Loucy (cell line): ENCODE data around the gene TOX3.

Experiments used
- H2AFZ ChIP-seq: fragments of 200-600 bp; sonication (generic); 2 replicates; pipeline ENCODE4 v1.6.0; 2016; ENCODE audit warnings: antibody characterized with exemption, mild to moderate bottlenecking, low read length, moderate library complexity
- H3F3A ChIP-seq: fragments of 200-600 bp; 2 replicates; pipeline ENCODE4 v1.6.0; 2016; ENCODE audit warnings: antibody characterized with exemption, low read depth, mild to moderate bottlenecking
- H3K27me3 ChIP-seq: fragments of 200-600 bp; sonication (generic); 2 replicates; pipeline ENCODE4 v1.6.1; 2014; ENCODE audit warnings: low read length, mild to moderate bottlenecking; ENCODE audit not compliant: insufficient read depth, poor library complexity, severe bottlenecking
- H3K36me3 ChIP-seq: fragments of 200-600 bp; sonication (generic); 2 replicates; pipeline ENCODE4 v1.6.1; 2016; ENCODE audit warnings: low read length; ENCODE audit not compliant: insufficient read depth
- H3K4me1 ChIP-seq: fragments of 200-600 bp; sonication (generic); 2 replicates; pipeline ENCODE4 v1.5.1; 2014; ENCODE audit warnings: low read length, mild to moderate bottlenecking; ENCODE audit not compliant: insufficient read depth, poor library complexity, severe bottlenecking
- H3K4me2 ChIP-seq: fragments of 200-600 bp; sonication (generic); 2 replicates; pipeline ENCODE4 v1.6.0; 2014; ENCODE audit warnings: antibody characterized with exemption, low read length, low read depth, mild to moderate bottlenecking; ENCODE audit not compliant: poor library complexity, severe bottlenecking
- H3K4me3 ChIP-seq: fragments of 200-600 bp; sonication (generic); 2 replicates; pipeline ENCODE4 v1.5.1; 2014; ENCODE audit warnings: low read length, mild to moderate bottlenecking, mixed read lengths; ENCODE audit not compliant: poor library complexity, severe bottlenecking
- H3K79me2 ChIP-seq: fragments of 200-600 bp; sonication (generic); 2 replicates; pipeline ENCODE4 v1.6.1; 2014; ENCODE audit warnings: low read length; ENCODE audit not compliant: insufficient read depth
- H3K9ac ChIP-seq: fragments of 200-600 bp; sonication (generic); 2 replicates; pipeline ENCODE4 v1.6.0; 2014; ENCODE audit warnings: mild to moderate bottlenecking, low read depth, low read length, moderate library complexity; ENCODE audit not compliant: poor library complexity, severe bottlenecking
- H3K9me2 ChIP-seq: fragments of 200-600 bp; sonication (generic); replicated peaks from 2 replicates; pipeline ENCODE4 v1.6.1; 2016; ENCODE audit warnings: low read depth, low read length, mixed read lengths
- H3K9me3 ChIP-seq: fragments of 200-600 bp; sonication (generic); 2 replicates; pipeline ENCODE4 v1.6.1; 2014; ENCODE audit warnings: mild to moderate bottlenecking, antibody characterized with exemption, low read length, low read depth; ENCODE audit not compliant: insufficient read depth
- H4K20me1 ChIP-seq: fragments of 200-600 bp; sonication (generic); 2 replicates; pipeline ENCODE4 v1.6.0; 2014; ENCODE audit warnings: antibody characterized with exemption, low read length, mild to moderate bottlenecking; ENCODE audit not compliant: insufficient read depth, poor library complexity, severe bottlenecking
- EZH2phosphoT487 ChIP-seq: fragments of 200-600 bp; IDR thresholded peaks from 2 replicates; pipeline ENCODE4 v1.6.1; 2018; ENCODE audit warnings: antibody characterized with exemption, mild to moderate bottlenecking, moderate library complexity, borderline replicate concordance
- TF ChIP-seq, protein P1 (sequence below): fragments of 200-600 bp; sonication (generic); conservative IDR thresholded peaks from 2 replicates; pipeline ENCODE4 v1.5.1; 2014; ENCODE audit warnings: mild to moderate bottlenecking, antibody characterized with exemption, low read length

The TOX3 gene

DNA sequence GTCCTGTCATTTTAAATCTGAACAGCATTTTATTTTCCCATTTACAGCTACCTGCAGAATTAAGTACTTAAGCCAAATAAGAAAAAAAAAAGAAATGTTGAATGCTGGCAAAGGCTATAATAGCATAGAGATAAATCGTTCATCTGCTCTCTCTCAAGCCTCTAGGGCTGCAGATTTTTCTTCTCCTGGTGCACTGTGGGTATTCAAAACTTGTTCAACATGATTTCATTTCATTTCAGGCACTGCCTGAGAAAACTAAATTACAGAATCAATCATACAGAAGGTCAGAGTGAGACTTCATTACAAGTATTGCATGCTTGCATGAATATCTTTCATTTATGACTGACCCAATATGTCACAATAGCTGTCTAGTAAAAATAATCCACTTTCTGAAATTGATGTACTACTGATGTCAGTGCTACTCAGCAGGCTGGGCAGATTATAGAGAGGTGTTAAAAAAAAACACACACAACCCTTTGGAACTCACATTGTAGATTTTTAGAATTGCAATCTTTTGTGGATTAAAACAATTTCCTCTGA, 86.2 kb downstream of the TOX3 start:
- Histone ChIP-seq H4K20me1 (no peaks in the 10 kb centered on the region), H3K27me3 (no peaks in the 10 kb centered on the region), H3K4me1 (no peaks in the 10 kb centered on the region), H3K79me2 (no peaks in the 10 kb centered on the region), H3K4me3 (no peak overlapping the region), H3K4me2 (no peak overlapping the region), H3F3A (no peaks in the 10 kb centered on the region), H3K9me3 (no peaks in the 10 kb centered on the region), H3K9ac (no peak overlapping the region), H3K36me3 (no peaks in the 10 kb centered on the region), H3K9me2 (no peaks in the 10 kb centered on the region), H2AFZ (no peak overlapping the region)
- TF ChIP-seq EZH2phosphoT487: no peak
- TF ChIP-seq, protein P1, sequence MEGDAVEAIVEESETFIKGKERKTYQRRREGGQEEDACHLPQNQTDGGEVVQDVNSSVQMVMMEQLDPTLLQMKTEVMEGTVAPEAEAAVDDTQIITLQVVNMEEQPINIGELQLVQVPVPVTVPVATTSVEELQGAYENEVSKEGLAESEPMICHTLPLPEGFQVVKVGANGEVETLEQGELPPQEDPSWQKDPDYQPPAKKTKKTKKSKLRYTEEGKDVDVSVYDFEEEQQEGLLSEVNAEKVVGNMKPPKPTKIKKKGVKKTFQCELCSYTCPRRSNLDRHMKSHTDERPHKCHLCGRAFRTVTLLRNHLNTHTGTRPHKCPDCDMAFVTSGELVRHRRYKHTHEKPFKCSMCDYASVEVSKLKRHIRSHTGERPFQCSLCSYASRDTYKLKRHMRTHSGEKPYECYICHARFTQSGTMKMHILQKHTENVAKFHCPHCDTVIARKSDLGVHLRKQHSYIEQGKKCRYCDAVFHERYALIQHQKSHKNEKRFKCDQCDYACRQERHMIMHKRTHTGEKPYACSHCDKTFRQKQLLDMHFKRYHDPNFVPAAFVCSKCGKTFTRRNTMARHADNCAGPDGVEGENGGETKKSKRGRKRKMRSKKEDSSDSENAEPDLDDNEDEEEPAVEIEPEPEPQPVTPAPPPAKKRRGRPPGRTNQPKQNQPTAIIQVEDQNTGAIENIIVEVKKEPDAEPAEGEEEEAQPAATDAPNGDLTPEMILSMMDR: no peak

DNA sequence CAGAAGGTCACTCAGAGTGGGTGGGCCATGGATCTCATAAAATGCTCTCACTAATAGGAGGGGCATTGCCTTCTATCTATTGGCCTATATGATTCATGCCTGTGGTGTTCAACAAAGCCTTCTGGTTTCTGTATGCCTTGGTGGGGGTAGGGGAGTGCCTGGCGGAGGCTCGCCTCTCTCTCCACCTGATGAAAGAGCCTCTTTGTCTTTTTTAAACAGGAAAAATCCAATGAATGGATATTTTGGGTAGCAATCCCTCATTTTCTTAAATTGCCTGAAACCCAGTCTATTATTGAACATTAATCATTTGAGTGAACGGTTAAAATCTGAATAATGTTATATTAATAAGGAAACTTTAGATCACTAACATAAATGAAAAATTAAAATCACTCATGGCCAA, 90.6 kb downstream of the TOX3 start:
- Histone ChIP-seq H3K4me2 (no peak overlapping the region), H3K4me3 (no peak overlapping the region), H3K4me1 (no peaks in the 10 kb centered on the region), H3K9me3 (no peaks in the 10 kb centered on the region), H3K9me2 (no peaks in the 10 kb centered on the region), H3K9ac (no peak overlapping the region), H2AFZ (no peak overlapping the region), H3F3A (no peaks in the 10 kb centered on the region), H4K20me1 (no peaks in the 10 kb centered on the region), H3K27me3 (no peaks in the 10 kb centered on the region), H3K36me3 (no peaks in the 10 kb centered on the region), H3K79me2 (no peaks in the 10 kb centered on the region)
- TF ChIP-seq EZH2phosphoT487: no peak

DNA sequence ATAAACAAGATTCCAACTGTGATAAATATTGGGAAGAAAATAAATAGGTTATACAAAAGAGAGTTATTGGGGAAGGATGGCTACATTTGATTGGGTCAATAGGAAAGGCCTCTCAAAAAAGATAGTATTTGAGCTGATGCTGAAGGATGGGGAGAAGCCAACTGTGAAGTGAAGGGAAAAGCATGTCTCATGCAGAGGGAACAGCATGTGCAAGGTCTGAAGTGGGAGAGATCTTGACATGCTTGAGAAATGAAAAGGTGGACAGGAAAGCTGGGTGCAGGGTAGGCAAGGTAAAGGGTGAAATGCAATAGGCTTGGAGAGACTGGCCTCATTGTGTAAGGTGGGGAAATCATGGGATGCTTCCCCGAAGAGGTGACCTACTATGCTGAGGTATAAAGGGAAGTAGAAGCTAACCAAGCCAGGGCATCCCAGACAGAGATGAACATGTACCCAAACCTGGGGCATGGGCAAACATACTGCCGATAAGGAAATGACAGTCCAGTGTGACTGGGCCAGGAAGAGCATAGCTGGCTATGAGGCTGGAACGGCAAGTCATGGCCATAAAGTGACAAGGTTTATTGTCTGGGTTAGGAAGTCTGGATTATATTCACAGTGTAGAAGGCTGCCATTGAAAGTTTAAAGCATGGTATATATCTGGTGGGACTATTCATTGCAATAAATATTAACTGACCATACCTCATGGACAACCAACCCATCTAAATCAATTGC, 91.2 kb downstream of the TOX3 start:
- H3K4me2 ChIP-seq: no peak overlapping the region
- no peaks in the 10 kb centered on the region for H3K27me3 ChIP-seq
- H3K4me1 ChIP-seq: no peaks in the 10 kb centered on the region
- H3F3A ChIP-seq: no peaks in the 10 kb centered on the region
- TF ChIP-seq, protein P1: no peak
- no peak for TF ChIP-seq EZH2phosphoT487
- H4K20me1 ChIP-seq: no peaks in the 10 kb centered on the region
- no peaks in the 10 kb centered on the region for H3K79me2 ChIP-seq
- no peak overlapping the region for H2AFZ ChIP-seq
- no peak overlapping the region for H3K4me3 ChIP-seq
- H3K9me3 ChIP-seq: no peaks in the 10 kb centered on the region
- H3K9ac ChIP-seq: no peak overlapping the region
- no peaks in the 10 kb centered on the region for H3K9me2 ChIP-seq
- no peaks in the 10 kb centered on the region for H3K36me3 ChIP-seq

DNA sequence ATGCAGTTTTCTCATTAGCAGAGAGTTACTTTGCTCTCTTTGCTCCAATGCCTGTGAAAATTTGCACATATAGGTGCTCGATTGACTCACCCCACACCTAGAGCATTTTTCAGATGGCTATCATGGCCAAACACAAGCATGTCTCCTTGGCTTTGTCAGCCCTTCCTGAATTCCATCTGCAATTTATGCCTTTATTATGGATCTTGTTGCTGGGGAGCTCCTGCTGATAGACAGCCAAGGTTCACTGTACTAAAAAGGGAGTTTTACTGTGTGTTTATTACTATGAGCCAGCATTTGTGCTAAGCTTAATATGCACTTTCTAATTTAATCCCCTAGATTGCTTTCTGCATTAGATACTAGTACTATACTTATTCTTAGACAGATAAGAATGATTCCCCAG, 93.3 kb downstream of the TOX3 start:
- no peak overlapping the region for H3K9ac ChIP-seq
- H3K9me2 ChIP-seq: no peaks in the 10 kb centered on the region
- no peak overlapping the region for H3K4me2 ChIP-seq
- no peaks in the 10 kb centered on the region for H3F3A ChIP-seq
- H3K4me3 ChIP-seq: no peak overlapping the region
- H3K9me3 ChIP-seq: no peaks in the 10 kb centered on the region
- H2AFZ ChIP-seq: no peak overlapping the region
- H3K36me3 ChIP-seq: no peaks in the 10 kb centered on the region
- no peaks in the 10 kb centered on the region for H3K4me1 ChIP-seq
- TF ChIP-seq, protein P1: no peak
- TF ChIP-seq EZH2phosphoT487: no peak
- no peaks in the 10 kb centered on the region for H3K79me2 ChIP-seq
- no peaks in the 10 kb centered on the region for H4K20me1 ChIP-seq
- no peaks in the 10 kb centered on the region for H3K27me3 ChIP-seq
